Body of pancreas (tissue), 4 donors: ENCODE data around the gene TENM4. TPM values are rescaled to one million over a fixed set of nuclear protein-coding genes. Genes with fewer than 3 reads are reported as not detected.
"Not testable (repeated sequence)": the region's sequence is repeated elsewhere in the genome, so short reads cannot be mapped to it uniquely, and the experiment has no call there.

Source experiments
- ATAC-seq: fragments of 150-250 bp; one replicate; pipeline ENCODE4 v1.9.1; 2016
- DNase-seq, 4 donors: peaks; one replicate each; pipeline ENCODE4 v3.0.0-alpha.2; 2019
- H3K27ac ChIP-seq, 4 donors: fragments of 200-600 bp; sonication (generic); 1 replicate in 3 of 4; 2 replicates in 1 of 4; pipeline versions ENCODE4 v1.5.1 to v1.6.1; 2016 to 2019; ENCODE audit warnings: mild to moderate bottlenecking in 1 of 4, mixed read lengths in 1 of 4, moderate library complexity in 1 of 4
- H3K27me3 ChIP-seq, 2 donors: fragments of 200-600 bp; sonication (generic); one replicate each; pipeline ENCODE4 v1.6.0; 2016; ENCODE audit warnings: mild to moderate bottlenecking in 1 of 2
- H3K36me3 ChIP-seq, 2 donors: fragments of 200-600 bp; sonication (generic); replicated peaks in 1 of 2; 2 replicates each; pipeline ENCODE4 v1.5.1; 2016; ENCODE audit warnings: low read depth in 2 of 2; ENCODE audit not compliant: insufficient read depth in 1 of 2
- H3K4me1 ChIP-seq: fragments of 200-600 bp; sonication (generic); one replicate; pipeline ENCODE4 v1.6.0; 2016
- H3K4me3 ChIP-seq, 2 donors: fragments of 200-600 bp; sonication (generic); 1 replicate in 1 of 2; 2 replicates in 1 of 2; pipeline ENCODE4 v1.5.1; 2016 to 2019
- H3K9me3 ChIP-seq, 3 donors: fragments of 200-600 bp; sonication (generic); 1 replicate in 2 of 3; 2 replicates in 1 of 3; pipeline ENCODE4 v1.5.1; 2016
- CTCF ChIP-seq, 7 experiments: fragments of 450-650 bp in 4 of 7; fragments of 200-600 bp in 3 of 7; sonication (generic) in 3 of 7; IDR thresholded peaks; one replicate each; pipeline ENCODE4 v1.5.1; 2016 to 2019; ENCODE audit warnings: antibody characterized with exemption in 7 of 7
- POLR2A ChIP-seq, 3 donors: fragments of 450-650 bp; IDR thresholded peaks; one replicate each; pipeline ENCODE4 v1.6.1; 2016; ENCODE audit warnings: antibody characterized with exemption in 3 of 3, mild to moderate bottlenecking in 2 of 3
- WGBS, 2 donors: methylation state at CpG; one replicate each; pipeline ENCODE4 v1.1.5; 2017; 5-methylcytosine and 5-hydroxymethylcytosine counted together
- intact Hi-C: fragments of 100-400 bp; cut with DNase I; formaldehyde crosslinking; loops from one replicate; pipeline ENCODE4 v1.15.1; 2023
- total RNA-seq, 2 donors: library from RNA; depleted of rRNA; stranded (reverse); fragments of >200 nt; gene quantifications; one replicate each; pipeline ENCODE4 v1.1.0, GENCODE V29; 2016

Gene TENM4
- total RNA-seq, 2 donors from 2014 or later, result 0.78 to 6.6 TPM

- intact Hi-C loops, result no loop called here
- no peak for TF ChIP-seq CTCF (IDR thresholded peaks at IDR 0.05)
- no peak for TF ChIP-seq POLR2A (IDR thresholded peaks at IDR 0.05)
- H3K27me3 ChIP-seq, result no peaks in the 10 kb centered on the region
- no peaks in the 10 kb centered on the region for H3K4me1 ChIP-seq
- no peak overlapping the region for H3K27ac ChIP-seq
- 86 to 89% methylated on average over 5 of the region's 5 CpGs for WGBS, 2 donors
- no peak overlapping the region for H3K4me3 ChIP-seq
- DNase-seq (no peak), ATAC-seq (no peak)
- H3K36me3 ChIP-seq, result no peaks in the 10 kb centered on the region
- peaks cover 0 to 6% (median 0%) of the 10 kb centered on the region in 3 donors for H3K9me3 ChIP-seq
Observed at GRCh38 chr11:78883506-78883905, 557.3 kb downstream of the TENM4 start.

- WGBS, 2 donors, result 90 to 93% methylated on average over 13 to 54 of the region's 54 CpGs
- H3K27me3 ChIP-seq, H3K4me1 ChIP-seq, intact Hi-C loops, ATAC-seq, H3K36me3 ChIP-seq, DNase-seq, H3K9me3 ChIP-seq, H3K27ac ChIP-seq, H3K4me3 ChIP-seq: not testable (repeated sequence)
Observed at GRCh38 chr11:78879094-78879980, 561.5 kb downstream of the TENM4 start.

GRCh38 chr11:78878631-78879030 is 562.2 kb downstream of the TENM4 start:
- Histone ChIP-seq H3K27me3 (no peaks in the 10 kb centered on the region), H3K27ac (no peak overlapping the region), H3K9me3 (peaks cover 0 to 8% (median 0%) of the 10 kb centered on the region in 3 donors), H3K4me1 (no peaks in the 10 kb centered on the region), H3K36me3 (no peaks in the 10 kb centered on the region), H3K4me3 (no peak overlapping the region)
- TF ChIP-seq CTCF (IDR thresholded peaks at IDR 0.05) (no peak), POLR2A (IDR thresholded peaks at IDR 0.05) (no peak)
- DNase-seq (no peak), ATAC-seq (no peak)
- 84 to 86% methylated on average over 2 of the region's 2 CpGs for WGBS, 2 donors
- intact Hi-C loops, result no loop called here

GRCh38 chr11:78876676-78877075 is 564.2 kb downstream of the TENM4 start:
- DNase-seq (no peak), ATAC-seq (no peak)
- no peak overlapping the region for H3K4me3 ChIP-seq
- peaks cover 0 to 8% (median 0%) of the 10 kb centered on the region in 3 donors for H3K9me3 ChIP-seq
- no peak overlapping the region for H3K27ac ChIP-seq
- WGBS, 2 donors, result 64 to 70% methylated on average over 3 of the region's 3 CpGs
- intact Hi-C loops, result no loop called here
- no peak for TF ChIP-seq CTCF (IDR thresholded peaks at IDR 0.05)
- no peak for TF ChIP-seq POLR2A (IDR thresholded peaks at IDR 0.05)
- H3K4me1 ChIP-seq, result no peaks in the 10 kb centered on the region
- no peaks in the 10 kb centered on the region for H3K36me3 ChIP-seq
- no peaks in the 10 kb centered on the region for H3K27me3 ChIP-seq

- no peaks in the 10 kb centered on the region for H3K36me3 ChIP-seq
- DNase-seq (no peak), ATAC-seq (no peak)
- H3K4me3 ChIP-seq, result no peak overlapping the region
- no peak overlapping the region for H3K27ac ChIP-seq
- WGBS, 2 donors, result 68 to 73% methylated on average over 4 of the region's 4 CpGs
- H3K27me3 ChIP-seq, result no peaks in the 10 kb centered on the region
- H3K9me3 ChIP-seq, result no peaks in the 10 kb centered on the region
- TF ChIP-seq CTCF (IDR thresholded peaks at IDR 0.05) (no peak), POLR2A (IDR thresholded peaks at IDR 0.05) (no peak)
- H3K4me1 ChIP-seq, result no peaks in the 10 kb centered on the region
- intact Hi-C loops, result no loop called here
Observed at GRCh38 chr11:78870655-78871054, 570.2 kb downstream of the TENM4 start.
